NCI-H2196 (cell line): ENCODE results near the gene ITGA3.
"Not testable (repeated sequence)": the region's sequence is repeated elsewhere in the genome, so short reads cannot be mapped to it uniquely, and the experiment has no call there.

Source experiments
- DNase-seq: peaks from one replicate; lab custom pipeline; 2025; ENCODE audit not compliant: unreplicated experiment; lab: John Stamatoyannopoulos, UW

The ITGA3 gene

DNA sequence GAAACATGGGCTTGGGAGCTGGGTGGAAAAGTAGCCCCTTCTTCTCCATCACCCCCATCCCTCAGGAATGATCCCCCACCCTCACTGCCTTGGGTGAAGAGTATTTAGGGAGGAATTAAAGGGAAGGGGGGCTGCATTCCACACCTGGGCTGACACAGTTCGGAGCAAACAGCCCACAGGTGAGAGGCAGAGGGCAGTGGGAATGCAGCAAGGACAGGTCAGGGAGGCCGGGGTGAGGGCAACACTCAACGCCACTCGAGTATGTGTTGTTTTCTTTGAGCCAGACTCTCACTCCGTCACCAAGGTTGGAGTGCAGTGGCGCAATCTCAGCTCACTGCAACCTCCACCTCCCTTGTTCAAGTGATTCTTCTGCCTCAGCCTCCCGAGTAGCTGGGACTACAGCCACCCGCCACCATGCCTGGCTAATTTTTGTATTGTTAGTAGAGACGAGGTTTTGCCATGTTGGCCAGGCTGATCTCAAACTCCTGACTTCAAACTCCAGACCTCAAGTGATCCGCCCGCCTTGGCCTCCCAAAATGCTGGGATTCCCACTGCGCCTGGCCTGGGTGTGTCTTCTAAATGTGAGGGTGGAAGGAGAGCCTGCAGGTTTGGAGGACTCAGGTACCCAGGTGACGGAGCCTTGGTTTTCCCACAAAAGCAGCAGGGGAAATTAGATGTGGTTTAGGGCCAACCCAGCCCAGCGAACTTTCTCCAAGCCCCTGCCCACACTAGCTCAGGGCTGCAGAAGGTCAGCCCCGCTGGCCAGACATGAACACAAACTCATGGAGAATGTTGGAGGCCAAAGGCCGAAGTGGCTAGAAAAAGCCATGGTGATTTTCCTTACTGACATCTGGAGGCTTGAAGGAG lies 21.2 kb upstream of the ITGA3 start:
- no peak for DNase-seq

DNA sequence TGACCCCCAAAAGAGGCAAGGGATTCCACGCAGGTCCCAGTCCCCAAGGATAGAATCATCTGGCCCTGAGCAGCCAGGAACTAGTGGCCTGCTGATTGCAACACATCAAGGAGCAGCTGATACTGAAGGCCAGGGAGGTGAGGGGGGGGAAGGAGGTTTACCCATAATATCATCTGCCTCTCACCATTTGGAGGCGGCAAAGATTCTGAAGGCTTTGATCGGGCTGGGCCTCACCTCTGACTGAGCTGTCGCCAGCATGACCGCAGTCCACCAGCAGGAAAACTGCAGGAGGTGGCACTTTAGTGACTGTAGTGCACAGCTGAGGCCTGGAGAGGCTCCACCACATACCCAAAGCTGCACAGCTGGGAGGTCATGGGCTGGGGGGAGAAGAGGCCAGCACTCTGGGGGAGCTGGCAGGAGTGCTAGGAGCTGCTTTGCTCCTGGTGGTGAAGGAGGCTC lies 20.5 kb upstream of the ITGA3 start:
- no peak for DNase-seq

DNA sequence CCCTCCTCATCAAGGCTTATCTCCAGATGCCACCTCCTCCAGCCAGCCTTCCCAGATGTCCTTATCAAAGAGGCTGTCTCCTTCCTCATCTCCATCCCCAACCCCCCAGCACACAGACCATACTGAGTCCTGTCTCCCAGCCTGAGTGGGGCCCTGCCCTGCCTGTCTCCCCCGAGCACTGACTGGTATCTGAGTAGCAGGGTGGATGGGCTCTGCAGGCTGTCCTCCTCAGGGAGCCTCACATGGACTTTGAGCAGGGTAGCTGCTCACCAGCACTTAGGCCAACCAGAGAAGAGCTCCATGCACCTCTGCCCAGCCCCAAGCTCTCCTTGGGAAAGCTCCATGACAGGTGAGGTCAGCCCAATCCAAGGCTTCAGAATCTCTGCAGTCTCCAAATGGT lies 20.0 kb upstream of the ITGA3 start:
- DNase-seq: no peak

DNA sequence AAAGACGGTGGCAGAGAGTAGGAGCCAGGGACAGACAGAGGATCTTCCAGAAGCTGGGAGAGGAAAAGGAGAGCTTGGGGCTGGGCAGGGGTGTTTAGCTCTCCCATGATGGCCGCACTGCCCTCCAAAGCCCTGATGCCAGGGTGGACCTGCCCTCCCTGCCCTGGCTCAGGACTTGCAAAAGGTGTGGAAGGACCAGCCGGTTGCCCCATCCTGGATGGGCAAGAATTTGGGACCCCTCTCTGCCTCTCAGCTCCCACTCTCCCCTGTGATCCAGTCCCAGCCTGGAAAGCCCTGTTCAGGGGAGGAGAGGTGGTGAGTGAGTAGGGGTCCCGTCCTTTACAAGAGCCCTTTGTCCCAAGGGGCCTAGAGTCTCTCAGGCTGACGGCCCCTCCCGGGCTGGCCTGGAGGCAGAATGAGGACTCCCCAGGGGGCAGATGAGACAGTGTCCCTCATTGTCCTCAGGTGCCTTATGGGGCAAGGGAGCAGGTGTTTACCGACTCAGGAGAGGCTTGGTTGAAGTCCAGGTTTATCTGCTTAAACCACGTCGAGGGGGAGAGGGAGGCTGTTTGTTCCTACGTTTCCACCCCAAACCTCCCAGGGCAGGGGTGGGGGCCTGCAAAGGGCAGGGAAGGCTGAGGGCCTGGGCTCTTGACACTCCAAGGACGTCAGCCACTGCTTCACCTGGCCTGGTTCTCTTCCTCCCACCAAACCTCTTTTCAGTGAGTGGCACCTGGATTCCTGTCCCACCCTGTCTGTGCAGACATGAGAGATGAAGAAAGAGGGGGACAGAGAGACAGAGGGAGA lies 19.3 kb upstream of the ITGA3 start:
- peak; percentile 48 for DNase-seq

DNA sequence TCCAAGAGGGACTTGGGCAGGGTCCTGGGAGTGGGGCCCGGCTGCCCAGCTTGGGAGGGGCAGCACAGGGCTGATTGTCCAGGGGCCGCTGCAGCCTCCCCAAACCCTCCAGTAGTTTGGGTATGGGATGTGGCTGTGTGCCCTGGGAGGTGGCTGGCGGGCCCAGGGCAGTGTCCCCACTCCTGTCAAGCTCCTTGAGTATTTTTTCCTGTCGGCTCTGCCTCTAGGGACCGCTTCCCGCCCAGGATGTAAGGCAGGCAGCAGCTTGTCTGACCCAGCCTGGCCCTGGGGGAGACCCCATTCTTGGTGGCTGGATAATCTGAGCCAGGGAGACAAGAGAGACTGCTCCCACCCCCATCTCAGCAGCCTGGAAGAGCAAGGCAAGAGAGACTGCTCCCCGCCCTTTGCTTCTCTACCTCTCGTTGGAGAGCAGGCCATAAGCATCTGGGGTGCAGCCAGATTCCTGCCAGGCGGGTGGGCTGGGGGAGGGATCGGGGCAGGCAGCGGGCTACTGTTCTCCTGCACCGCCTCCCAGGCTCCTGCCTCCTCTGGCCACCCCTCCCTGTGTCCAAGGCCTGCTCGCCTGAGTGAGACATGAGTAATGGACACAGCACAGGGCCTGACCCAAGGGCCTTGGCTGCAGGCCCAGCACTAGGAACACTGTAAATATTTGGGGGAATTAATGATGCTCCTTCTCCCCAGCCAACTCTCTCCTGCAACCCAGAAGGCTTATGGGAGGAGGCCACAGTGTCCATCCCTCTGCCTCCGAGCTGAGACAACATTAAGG lies 18.4 kb upstream of the ITGA3 start:
- peak; percentile 75 for DNase-seq

DNA sequence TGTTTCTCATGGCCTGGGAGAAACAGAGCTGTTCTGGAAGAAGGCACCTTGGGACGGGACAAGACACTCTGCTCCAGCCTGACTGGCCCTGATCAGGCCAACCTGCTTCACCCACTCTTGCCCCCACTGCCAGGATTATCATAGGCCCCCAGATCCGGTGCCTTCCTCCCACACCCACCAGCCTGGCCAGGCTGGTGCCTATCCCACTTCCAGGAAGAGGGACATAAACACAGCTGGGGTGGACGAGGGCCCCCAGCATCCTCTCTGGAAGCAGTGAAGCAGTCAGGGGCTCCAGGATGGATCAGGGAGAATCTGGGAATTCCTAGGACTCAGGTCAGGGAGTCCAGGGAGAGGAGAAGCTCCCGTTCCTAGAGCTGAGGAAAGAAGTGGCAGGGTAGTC lies 16.9 kb upstream of the ITGA3 start:
- DNase-seq: no peak

DNA sequence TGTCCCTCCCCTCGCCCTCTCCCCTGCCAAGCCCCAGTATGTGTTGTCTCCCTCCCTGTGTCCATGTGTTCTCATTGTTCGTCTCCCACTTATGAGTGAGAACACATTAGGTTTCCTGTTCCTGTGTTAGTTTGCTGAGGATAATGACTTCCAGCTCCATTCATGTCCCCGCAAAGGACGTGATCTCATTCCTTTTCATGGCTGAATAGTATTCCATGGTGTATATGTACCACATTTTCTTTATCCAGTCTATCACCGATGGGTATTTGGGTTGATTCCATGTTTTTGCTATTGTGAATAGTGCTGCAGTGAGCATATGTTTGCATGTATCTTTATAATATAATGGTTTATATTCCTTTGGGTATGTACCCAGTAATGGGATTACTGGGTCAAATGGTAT lies 15.4 kb upstream of the ITGA3 start:
- DNase-seq: not testable (repeated sequence)

DNA sequence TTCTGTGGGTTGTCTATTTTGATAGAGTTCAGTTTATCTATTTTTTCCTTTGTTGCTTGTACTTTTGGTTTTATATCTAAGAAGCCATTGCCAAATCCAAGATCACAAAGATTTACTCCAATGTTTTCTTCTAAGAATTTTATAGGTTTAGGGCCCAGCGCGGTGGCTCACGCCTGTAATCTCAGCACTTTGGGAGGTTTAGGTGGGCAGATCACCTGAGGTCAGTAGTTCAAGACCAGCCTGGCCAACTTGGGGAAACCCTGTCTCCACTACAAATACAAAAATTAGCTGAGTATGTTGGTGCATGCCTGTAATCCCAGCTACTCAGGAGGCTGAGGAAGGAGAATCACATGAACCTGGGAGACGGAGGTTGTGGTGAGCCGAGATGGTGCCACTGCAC lies 13.7 kb upstream of the ITGA3 start:
- no peak for DNase-seq

DNA sequence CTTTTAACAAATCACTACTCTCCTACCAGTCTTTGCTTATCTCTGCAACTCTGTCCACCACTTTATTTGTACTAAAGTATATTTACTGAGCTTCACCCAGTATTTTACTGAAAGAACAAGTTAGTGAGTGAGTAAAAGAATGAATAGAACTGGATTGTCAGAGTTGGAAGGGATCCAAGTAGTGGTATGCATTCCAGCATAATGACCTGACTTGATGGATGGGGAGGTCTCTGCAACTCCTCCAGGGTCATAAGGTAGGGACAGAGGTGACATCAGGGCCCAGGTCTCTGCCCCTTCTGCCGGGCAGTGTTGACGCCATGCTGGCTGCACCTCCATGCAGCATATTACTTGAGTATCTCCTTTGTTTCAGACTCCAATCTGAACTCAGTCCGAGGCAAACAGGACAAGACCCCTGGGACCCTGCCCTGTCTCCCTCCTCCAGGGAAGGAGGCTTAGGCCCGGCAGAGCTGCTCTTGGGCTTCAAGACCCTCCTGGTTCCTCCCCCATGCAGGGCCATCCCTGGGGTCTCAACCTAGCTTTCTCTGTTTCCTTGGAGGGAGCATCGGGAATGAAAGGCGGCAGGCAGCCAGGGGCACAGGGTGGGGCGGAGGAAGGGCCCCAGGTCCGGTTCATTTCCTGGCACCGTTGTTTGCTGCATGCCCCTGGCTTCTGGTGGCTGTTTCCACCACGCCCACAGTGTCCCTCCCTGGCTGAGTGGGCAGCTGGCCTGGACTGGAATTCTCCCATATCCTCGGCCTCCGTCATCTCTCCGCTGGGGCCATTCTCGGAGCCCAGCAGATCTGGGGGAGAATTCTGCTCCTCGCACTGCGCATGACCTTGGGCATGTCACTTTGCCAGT lies 12.4 kb upstream of the ITGA3 start:
- no peak for DNase-seq

DNA sequence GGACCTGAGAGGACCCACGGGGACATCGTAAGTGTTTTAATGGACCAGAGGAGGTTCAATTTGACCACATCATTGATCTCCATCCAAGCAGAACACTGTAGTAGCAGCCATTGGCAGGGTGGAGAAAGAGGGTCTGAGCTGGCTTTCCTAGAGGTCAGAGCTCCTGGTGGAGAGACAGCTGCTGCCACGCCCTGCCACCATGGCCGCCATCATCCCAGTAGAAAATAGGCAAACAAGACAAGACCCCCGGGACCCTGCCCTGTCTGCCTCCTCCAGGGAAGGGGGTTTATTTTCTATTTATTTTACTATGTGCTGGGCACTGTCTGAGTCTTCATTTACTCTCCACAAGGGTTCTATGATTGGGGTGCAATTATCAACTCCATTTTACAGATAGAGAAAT lies 11.4 kb upstream of the ITGA3 start:
- DNase-seq: no peak

DNA sequence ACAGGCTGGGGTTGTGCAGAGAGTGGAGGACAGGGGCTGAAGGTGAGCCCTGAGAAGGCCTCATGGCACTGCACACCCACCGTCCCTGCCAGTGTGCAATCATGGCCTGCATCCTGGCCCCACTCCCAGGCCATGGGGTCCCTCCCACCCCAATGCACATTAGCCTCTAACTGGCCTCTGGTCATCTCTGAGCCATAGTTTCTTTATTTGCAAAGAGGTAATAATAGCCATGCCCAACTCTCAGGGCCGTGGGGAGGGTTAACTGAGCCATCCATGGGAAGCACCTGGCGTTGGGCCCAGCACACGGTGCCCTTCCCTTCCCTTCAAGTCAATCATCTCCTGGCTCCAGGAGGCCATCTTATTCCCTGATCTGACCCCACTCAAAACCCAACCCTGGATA lies 10.8 kb upstream of the ITGA3 start:
- no peak for DNase-seq

DNA sequence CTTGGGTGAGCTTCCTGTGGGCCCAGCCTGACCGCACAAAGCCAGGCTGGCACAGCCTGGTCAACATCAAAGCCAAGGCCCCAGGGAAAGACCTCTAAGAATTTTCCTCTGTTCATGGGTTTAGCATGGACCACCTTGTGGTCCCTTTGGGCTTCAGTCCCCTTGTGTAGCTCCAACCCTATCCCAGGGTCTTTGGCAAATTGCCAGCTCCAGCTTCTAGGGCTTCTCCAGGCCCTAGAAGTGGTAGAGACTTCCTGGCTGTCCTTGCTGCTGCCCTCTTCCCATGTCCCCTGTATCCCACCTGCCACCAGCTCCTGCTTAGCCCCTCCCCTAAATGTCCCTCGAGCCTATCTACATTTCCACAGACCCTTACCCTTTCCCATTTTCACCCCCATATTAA lies 9.7 kb upstream of the ITGA3 start:
- DNase-seq: no peak

DNA sequence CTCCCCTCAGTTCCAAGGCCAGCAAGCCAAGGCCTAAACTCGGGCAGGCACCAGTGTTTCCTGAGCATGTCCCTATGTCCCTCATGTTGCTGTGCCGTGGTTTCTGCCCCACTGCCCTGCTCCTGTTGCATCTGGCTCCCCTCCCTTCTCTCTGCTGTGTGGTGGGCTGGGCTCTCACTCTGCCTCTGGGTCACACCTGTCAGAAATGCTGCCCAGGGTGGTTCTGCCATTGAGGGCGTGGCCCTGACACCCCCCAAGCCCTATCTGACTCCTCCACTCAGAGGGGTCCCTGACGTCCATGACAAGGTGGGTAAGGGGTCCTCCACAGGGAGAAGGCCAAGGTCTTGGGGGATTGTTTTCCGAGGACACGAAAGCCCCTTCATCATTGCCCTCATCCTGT lies 9.2 kb upstream of the ITGA3 start:
- DNase-seq: no peak

DNA sequence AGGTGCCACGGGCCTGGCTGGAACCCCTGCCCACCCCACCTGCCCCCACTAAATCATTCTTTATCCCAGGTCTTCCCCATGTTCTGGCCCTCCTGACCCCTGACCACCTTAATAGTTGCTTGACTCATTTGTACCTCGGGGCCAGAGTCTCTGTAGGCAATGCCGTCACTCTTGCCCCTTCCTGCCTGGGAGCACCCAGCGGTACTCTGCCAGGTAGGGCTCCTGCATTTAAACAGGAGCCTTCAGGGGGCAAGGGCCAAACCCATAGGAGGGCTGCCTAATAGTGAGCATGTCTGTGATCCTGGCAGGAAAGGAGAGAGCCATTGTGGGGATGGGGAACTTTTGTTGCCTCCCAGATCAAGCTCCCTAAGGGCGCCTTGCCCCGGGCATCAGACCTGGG lies 8.8 kb upstream of the ITGA3 start:
- no peak for DNase-seq

DNA sequence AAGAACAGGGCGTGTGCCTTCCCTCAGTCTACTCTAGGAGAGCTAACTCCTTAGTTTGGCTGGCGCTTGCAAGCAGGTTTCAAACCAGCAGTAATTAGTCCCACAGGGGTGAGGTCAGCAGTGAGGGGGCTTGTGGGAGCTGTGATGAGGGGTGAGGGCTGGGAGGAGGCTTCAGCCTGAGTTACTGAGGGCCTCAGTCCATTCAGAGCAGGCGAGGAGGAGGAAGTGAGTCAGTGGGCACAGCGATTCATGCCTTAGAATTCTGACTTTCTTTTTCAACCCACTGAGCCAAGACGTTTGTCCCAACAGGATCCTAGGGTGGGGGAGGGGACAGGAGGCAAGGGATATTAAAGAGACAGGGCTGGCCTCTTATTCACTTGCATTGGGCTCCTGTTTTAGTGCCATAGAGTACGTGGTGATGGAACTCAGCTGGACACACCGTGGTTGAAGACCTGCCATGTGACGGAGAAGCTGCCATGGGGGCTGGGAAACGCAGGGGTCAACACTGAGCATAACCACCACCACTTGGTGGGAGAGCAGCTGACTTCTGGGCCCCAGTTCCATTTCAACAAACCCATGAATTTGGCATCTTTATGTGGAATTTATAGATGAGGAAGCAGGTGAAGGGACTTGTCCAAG lies 8.3 kb upstream of the ITGA3 start:
- DNase-seq: no peak

DNA sequence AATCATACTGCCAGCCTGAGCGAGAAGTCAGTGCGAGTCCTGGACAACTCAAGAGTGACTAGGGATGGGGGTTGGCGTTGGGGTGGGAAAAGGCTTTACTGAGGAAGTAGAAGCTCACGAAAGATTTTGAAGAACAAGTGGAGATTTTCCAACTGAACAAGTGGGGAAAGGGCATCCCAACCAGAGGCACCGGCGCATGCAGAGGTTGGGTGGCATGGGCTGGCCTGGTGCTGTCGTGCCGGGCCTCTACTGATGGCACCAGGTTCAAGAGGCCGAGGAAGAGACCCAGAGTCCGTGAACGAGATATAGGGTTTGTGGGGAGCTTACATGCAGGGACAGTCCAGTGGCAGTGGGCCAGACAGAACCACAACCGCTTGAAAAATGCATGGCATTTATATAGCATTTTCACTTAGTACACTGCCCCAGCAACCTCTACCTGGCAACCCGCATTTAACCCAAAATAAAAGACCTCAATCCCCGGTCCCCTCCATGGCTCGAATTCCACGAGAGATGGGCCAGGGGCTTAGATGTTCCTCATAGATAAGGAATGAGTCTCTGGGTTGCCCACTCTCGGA lies 7.7 kb upstream of the ITGA3 start:
- DNase-seq: no peak

DNA sequence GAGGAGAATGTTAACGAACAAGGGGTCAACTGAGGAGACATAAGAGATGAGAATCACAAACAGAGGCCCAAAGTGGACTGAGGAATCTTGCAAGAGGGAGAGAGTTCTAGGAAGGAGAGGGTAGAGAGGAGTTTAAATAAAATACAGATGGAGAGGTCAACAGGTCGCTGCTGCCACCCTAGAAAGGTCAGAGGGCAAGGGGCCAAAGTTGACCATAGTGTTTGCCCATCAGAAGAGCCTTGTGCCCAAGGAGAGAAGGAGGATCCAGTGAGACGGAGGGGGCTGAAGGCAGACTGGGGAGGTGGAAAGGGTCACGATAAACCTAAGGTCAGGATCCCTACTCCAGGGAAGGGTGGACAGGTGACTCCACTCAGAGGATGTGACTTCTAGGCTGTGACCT lies 6.9 kb upstream of the ITGA3 start:
- DNase-seq: no peak

DNA sequence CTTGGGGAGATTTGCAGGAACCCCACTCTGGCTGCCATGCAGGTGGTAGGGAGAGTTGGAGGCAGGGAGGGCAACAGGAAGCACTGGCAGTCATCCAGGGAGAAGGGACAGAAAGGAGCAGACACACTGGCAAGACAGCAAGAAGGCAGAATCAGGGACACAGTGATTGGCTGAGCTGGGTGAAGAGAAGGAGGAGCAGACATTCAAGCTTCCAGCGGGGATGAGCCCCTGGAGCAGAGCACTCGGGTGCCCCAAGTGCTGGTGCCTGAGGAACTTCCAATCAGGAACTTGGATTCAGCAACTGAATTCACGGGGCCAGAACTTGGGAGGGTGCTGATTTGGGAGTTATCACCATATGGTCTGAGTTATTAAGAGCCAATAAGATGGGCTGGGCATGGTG lies 6.3 kb upstream of the ITGA3 start:
- DNase-seq: no peak

DNA sequence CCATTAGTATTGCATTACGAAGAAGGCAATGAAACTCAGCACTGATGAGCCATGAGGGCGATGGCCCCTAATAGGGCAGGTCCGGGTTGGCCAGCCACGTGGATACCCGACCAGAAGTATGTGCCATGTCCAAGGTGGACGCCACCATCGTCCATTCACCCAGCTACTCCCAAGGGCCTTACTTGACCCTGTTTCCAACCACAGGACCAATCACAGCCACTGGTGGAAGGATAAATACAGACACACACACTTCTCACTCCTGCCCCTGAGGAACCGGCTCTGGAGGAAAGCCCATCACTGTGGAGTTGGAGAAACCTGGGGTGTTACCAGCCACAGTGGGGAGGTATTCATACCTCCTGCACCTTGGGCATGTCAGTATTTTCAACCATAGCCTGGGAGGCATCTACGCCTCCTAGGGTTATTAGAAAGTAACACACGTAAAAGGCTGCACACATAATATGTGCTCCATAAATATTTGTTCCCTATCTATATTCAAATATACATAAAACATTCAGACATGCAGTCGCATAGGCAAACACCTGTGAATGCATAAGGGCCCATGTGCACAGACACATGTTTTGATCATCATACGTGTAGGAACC lies 5.4 kb upstream of the ITGA3 start:
- no peak for DNase-seq
